KOPT-K1 (cell line): ENCODE results near the gene SLC9A6.
A peak's percentile ranks its signal among the peaks of the same experiment; 100 is the strongest.

Experiments
- H3K27ac ChIP-seq: fragments of 200-600 bp; sonication (generic); 2 replicates; pipeline ENCODE4 v1.5.1; 2016; ENCODE audit warnings: antibody characterized with exemption, mild to moderate bottlenecking, low read depth, low read length; ENCODE audit not compliant: poor library complexity, severe bottlenecking
- H3K36me3 ChIP-seq: fragments of 200-600 bp; sonication (generic); 2 replicates; pipeline ENCODE4 v1.5.1; 2017; ENCODE audit warnings: antibody characterized with exemption, mild to moderate bottlenecking, low read length, moderate library complexity; ENCODE audit not compliant: insufficient read depth
- H3K9me3 ChIP-seq: fragments of 200-600 bp; sonication (generic); 2 replicates; pipeline ENCODE4 v1.5.1; 2017; ENCODE audit warnings: antibody characterized with exemption, low read length, mild to moderate bottlenecking; ENCODE audit not compliant: insufficient read depth, poor library complexity, severe bottlenecking

SLC9A6 gene

DNA sequence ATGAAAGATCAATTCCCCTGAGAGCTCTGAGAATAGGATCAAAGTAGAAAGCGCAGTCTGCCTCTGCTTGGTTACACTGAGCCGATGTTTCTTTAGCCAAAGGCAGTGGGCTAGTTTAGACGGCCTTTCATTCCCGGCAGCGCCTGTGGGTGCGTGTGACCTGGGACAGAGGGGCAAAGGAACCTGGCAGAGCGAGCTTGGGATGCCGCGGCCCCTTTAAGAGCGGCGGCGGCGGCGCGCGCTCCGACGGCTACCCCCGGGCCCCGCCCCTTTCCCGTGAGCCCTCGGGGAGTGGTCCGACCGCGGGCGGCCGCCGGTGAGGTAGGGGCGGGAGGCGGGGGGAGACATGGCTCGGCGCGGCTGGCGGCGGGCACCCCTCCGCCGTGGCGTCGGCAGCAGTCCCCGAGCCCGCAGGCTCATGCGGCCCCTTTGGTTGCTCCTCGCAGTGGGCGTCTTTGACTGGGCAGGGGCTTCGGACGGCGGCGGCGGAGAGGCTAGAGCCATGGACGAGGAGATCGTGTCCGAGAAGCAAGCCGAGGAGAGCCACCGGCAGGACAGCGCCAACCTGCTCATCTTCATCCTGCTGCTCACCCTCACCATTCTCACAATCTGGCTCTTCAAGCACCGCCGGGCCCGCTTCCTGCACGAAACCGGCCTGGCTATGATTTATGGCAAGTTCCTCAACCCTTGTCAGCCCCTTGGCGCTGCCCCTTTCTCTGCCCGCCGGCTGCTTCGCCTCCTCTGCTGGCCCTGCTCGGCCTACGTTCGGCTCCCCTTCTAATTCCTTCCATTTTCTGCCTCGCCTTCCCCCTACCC, at the start of gene SLC9A6:
TSS of gene SLC9A6 (plus strand) at position 279 of the 816 bp plus-strand sequence. CDS start at position 503, 224 bp downstream.
- H3K9me3 ChIP-seq: no peaks in the 10 kb centered on the region
- peak within 1 kb of the TSS; percentile 76 for H3K27ac ChIP-seq
- no peaks in the 10 kb centered on the region for H3K36me3 ChIP-seq

DNA sequence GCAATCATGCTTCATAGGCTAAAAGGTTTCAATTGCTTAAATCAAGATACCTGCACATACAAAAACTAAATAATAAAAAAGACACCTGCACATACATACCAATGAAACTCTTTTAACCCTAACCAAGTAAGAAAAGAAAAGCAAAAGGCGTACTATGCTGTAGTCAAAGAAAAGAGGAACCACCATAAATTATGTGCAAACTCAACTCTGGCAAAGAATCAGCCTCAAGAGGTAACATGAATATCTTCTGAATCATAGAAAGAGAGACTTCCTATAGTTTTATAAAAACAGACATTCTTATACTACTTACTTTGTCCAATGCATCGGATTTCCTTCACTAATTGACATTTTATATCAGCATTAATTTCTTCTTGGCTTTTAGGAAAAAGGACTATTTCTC, 40.7 kb upstream of the SLC9A6 start:
- no peak overlapping the region for H3K27ac ChIP-seq
- no peaks in the 10 kb centered on the region for H3K36me3 ChIP-seq
- H3K9me3 ChIP-seq: no peaks in the 10 kb centered on the region

DNA sequence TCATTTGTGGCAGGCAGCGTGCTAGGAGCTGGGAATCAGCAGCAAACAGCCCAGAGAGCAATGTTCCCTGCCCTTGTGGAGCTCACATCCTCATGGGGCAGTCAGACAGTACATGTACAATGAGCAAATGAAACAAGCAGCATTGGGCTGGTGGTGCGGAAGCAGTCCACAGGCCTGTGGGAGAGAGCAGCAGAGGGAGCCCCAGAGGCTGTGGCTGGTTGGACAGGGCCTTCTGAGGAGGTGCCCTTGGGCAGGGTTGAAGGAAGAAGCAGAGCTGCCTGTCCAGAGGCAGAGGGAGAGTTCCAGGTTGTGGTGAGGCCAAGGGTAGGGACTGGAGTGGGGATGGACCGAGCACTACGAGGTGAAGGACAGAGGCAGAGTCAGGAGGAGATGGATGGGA, 33.9 kb upstream of the SLC9A6 start:
- Histone ChIP-seq H3K9me3 (no peaks in the 10 kb centered on the region), H3K27ac (no peak overlapping the region), H3K36me3 (no peaks in the 10 kb centered on the region)

GRCh38 chrX:135973025-135973547, 12.1 kb upstream of the SLC9A6 start:
- peaks cover 7% of the 10 kb centered on the region for H3K36me3 ChIP-seq
- no peaks in the 10 kb centered on the region for H3K9me3 ChIP-seq
- peak overlapping the region; percentile 92 for H3K27ac ChIP-seq

- Histone ChIP-seq H3K27ac (peak within 1 kb of the TSS; percentile 92), H3K36me3 (peaks cover 6% of the 10 kb centered on the region; the same call in 1 of the 2 replicates), H3K9me3 (no peaks in the 10 kb centered on the region)
Measured at GRCh38 chrX:135973548-135974278, 11.5 kb upstream of the SLC9A6 start, which contains the start of gene MMGT1. Gene MMGT1, minus strand, starts transcription at chrX:135973988. Its CDS starts 313 bp downstream, at chrX:135973675.

- no peaks in the 10 kb centered on the region for H3K9me3 ChIP-seq
- no peaks in the 10 kb centered on the region; the same call in 1 of the 2 replicates for H3K36me3 ChIP-seq
- peak overlapping the region; percentile 70 for H3K27ac ChIP-seq
Measured at GRCh38 chrX:135974279-135974856, 10.9 kb upstream of the SLC9A6 start.

DNA sequence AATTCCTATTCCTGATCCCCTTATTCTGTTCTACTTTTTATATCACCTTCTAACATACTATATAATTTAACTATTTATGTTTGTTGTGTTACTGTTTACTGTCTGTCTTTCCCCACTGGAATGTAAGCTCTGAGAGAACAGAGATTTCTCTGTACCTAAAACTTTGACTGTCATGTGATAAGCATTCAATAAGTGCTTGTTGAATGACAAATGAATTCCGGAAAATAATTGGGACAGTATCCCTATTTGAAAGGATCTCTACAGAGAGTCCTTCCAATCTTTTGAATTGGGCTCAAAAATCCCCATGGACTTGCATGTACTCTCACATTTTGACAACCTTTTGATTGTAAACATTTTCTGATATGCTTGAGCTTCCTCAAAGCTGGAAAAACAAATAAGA, 9.8 kb upstream of the SLC9A6 start:
- no peaks in the 10 kb centered on the region for H3K9me3 ChIP-seq
- no peaks in the 10 kb centered on the region for H3K36me3 ChIP-seq
- H3K27ac ChIP-seq: no peak overlapping the region

- H3K27ac ChIP-seq: no peak overlapping the region
Measured at GRCh38 chrX:135977611-135978010, 7.6 kb upstream of the SLC9A6 start.

GRCh38 chrX:135981010-135981409, 4.2 kb upstream of the SLC9A6 start:
- Histone ChIP-seq H3K36me3 (no peaks in the 10 kb centered on the region), H3K27ac (no peak overlapping the region), H3K9me3 (no peaks in the 10 kb centered on the region)

More at GRCh38 chrX:135977611-135978010, 7.6 kb upstream of the SLC9A6 start:
- Histone ChIP-seq H3K36me3 (no peaks in the 10 kb centered on the region), H3K9me3 (no peaks in the 10 kb centered on the region)

GRCh38 chrX:135981668-135982067, 3.6 kb upstream of the SLC9A6 start:
- no peaks in the 10 kb centered on the region for H3K36me3 ChIP-seq
- H3K27ac ChIP-seq: no peak overlapping the region
- H3K9me3 ChIP-seq: no peaks in the 10 kb centered on the region

GRCh38 chrX:135982860-135983259, 2.4 kb upstream of the SLC9A6 start:
- Histone ChIP-seq H3K36me3 (no peaks in the 10 kb centered on the region), H3K9me3 (no peaks in the 10 kb centered on the region)

GRCh38 chrX:135984256-135984655, 979 bp upstream of the SLC9A6 start:
- H3K27ac ChIP-seq: peak overlapping the region; percentile 76
- H3K36me3 ChIP-seq: no peaks in the 10 kb centered on the region
- no peaks in the 10 kb centered on the region for H3K9me3 ChIP-seq

More at GRCh38 chrX:135982860-135983259, 2.4 kb upstream of the SLC9A6 start:
- H3K27ac ChIP-seq: peak overlapping the region; percentile 36

DNA sequence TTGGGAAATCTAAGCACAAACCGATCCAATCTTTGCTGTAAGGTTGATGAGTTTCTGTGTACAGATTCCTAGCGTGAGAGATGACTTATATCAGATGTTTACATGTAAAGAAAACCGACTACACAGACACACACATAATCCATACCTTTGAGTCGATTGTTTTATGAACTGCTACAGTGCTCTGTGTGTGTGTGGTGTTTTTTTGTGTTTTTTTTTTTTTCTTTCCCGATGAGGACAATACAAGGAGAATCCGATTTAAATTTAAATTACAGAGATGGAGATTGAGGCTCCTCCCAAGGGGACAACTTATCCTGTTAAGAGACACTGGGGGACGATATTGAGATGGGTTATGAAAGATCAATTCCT, 461 bp upstream of the SLC9A6 start:
- no peaks in the 10 kb centered on the region for H3K9me3 ChIP-seq
- H3K36me3 ChIP-seq: no peaks in the 10 kb centered on the region
- H3K27ac ChIP-seq: peak overlapping the region; percentile 76

- H3K36me3 ChIP-seq: no peaks in the 10 kb centered on the region
- H3K27ac ChIP-seq: peak overlapping the region; percentile 76
- no peaks in the 10 kb centered on the region for H3K9me3 ChIP-seq
Measured at GRCh38 chrX:135985973-135986310, 707 bp downstream of the SLC9A6 start.

GRCh38 chrX:135988245-135988644, 3.0 kb downstream of the SLC9A6 start:
- no peaks in the 10 kb centered on the region for H3K9me3 ChIP-seq
- H3K36me3 ChIP-seq: no peaks in the 10 kb centered on the region
- H3K27ac ChIP-seq: no peak overlapping the region
